GM10248 (cell line): Measurements from ENCODE around the gene GAK.

ENCODE experiments used
- CTCF ChIA-PET: fragments of 300-600 bp; sonication (Branson Sonifier 250); formaldehyde crosslinking; extraction: SDS; loops from one replicate; lab custom pipeline; 2021; ENCODE audit warnings: antibody characterized with exemption; lab: Yijun Ruan, JAX
- POLR2A ChIA-PET: fragments of 350-650 bp; sonication (Branson Sonifier 250); formaldehyde crosslinking; extraction: SDS; loops from one replicate; lab custom pipeline; 2020; ENCODE audit warnings: antibody characterized with exemption; lab: Yijun Ruan, JAX
- DNase-seq: peaks from one replicate; pipeline ENCODE4 v3.0.0; 2012; ENCODE audit errors: extremely low spot score
- TF ChIP-seq, protein P1 (sequence below): IDR thresholded peaks from 2 replicates; pipeline ENCODE4 v1.5.1; 2012; ENCODE audit warnings: mild to moderate bottlenecking, low read depth; ENCODE audit errors: extremely low read depth, missing control alignments, control extremely low read depth

Gene GAK

DNA sequence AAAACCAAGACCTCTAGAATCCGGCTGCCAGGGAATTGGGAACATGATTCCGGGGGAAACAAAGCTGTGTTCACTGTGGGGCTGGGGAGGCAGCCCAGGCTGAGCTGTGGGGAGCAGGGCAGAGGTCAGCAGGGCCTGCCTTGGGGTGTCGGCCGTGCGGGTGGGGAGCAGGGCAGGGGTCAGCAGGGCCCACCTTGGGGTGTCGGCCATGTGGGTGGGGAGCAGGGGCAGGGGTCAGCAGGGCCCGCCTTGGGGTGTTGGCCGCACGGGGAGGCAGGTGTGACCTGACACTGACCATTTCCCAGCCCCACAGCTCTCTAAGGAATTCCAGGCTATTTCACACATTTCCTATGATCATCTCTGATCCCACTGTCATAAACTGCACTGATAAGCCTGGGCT lies 60.6 kb downstream of the GAK start:
- CTCF ChIA-PET: interaction anchor here (1.5 kb wide), 1 partner anchor 10 kb away, joined by 3 read pairs; no protein-coding TSS in a partner anchor
- POLR2A ChIA-PET: no interaction called here

DNA sequence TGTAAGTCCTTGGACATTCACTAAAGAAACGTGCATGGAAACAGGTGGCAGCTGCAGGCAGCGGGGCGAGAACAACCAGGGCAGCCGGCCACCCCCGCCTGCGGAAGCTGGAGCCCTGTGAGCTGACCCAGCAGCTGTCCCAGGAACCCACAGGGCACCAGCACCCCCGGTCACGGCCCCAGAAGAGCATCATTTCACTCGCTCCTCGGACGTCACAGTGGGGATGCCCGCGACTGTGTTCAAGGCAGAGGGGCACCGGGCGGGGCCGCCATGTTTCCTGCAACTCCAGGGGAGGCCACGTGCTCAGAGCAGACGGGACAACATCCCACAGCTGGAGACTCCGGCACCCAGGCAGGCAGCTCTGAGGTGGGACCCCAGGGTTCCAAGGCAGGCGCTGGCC lies 61.2 kb downstream of the GAK start:
- ChIA-PET POLR2A (no interaction called here), CTCF (interaction anchor here (1.5 kb wide), 1 partner anchor 10 kb away, joined by 3 read pairs; no protein-coding TSS in a partner anchor)
- TF ChIP-seq, protein P1, sequence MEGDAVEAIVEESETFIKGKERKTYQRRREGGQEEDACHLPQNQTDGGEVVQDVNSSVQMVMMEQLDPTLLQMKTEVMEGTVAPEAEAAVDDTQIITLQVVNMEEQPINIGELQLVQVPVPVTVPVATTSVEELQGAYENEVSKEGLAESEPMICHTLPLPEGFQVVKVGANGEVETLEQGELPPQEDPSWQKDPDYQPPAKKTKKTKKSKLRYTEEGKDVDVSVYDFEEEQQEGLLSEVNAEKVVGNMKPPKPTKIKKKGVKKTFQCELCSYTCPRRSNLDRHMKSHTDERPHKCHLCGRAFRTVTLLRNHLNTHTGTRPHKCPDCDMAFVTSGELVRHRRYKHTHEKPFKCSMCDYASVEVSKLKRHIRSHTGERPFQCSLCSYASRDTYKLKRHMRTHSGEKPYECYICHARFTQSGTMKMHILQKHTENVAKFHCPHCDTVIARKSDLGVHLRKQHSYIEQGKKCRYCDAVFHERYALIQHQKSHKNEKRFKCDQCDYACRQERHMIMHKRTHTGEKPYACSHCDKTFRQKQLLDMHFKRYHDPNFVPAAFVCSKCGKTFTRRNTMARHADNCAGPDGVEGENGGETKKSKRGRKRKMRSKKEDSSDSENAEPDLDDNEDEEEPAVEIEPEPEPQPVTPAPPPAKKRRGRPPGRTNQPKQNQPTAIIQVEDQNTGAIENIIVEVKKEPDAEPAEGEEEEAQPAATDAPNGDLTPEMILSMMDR: no peak
- DNase-seq: no peak

More for the DNA sequence above, 60.6 kb downstream of the GAK start:
- no peak for DNase-seq
- TF ChIP-seq, protein P1: no peak

DNA sequence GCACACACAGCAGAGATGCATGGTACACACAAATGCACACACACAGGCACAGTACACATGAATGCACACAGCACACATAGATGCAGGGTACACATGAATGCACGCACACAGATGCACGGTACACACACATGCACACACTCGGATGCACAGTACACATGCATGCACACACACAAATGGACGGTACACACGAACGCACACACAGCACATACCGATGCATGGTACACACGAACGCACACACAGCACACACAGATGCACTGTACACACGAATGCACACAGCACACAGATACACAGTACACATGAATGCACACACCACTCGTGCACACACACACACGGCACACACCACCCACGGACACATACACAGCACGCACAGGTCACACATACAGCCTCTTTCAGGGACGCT lies 62.3 kb downstream of the GAK start:
- no peak for DNase-seq
- ChIA-PET POLR2A (no interaction called here), CTCF (no interaction called here)
- TF ChIP-seq, protein P1: no peak

DNA sequence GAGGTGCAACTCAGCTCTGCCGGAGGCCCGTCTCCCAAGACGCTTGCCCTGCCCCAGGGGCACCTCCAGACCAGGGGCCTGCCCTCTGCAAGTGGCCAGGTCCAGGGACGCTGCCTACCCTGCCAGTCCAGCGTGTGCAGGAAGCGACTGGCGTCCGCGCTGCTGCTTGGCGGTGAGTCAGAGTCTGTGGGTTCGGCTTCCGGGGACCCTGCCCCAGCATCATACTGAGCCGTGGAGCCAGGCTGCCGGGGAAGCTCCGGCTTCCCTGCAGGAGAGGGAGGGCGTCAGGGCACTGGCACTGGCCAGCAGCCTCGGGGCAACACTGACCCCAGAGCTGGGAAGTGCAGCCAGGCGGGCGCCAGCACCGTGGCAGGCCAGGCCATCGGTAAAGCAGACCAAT lies 63.7 kb downstream of the GAK start:
- TF ChIP-seq, protein P1: no peak
- ChIA-PET CTCF (no interaction called here), POLR2A (no interaction called here)

DNA sequence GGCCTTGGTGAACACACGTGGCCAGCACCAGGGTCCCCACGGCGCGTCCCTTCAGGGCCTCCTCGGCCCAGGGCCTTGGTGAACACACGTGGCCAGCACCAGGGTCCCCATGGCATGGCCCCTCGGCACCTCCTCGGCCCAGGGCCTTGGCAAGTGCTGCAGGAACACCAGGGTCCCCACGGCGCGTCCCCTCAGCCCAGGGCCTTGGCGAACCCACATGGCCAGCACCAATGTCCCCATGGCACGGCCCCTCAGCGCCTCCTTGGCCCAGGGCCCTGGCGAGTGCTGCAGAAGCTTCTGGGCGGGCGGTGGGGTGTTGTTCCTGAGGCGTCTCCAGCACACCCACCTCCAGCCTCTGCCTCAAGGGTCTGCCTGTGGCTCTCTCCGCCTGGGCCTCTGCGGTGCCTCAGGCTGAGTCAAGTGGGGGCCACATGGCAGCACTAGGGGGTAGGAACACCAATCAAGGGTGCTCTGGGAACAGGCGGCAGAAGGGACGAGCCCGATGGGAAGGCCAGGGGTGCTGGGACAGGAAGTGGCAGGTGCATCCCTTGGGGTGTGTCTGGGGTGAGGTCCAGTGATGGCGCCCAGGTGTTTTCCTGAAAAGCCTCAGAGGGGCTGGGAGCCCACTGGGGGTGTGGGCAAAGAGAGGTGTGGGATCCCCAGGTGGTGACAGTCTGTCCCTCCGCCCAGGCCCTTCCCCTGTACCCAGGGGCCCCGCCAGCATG lies 64.4 kb downstream of the GAK start:
- ChIA-PET CTCF (no interaction called here), POLR2A (no interaction called here)
- DNase-seq: no peak
- TF ChIP-seq, protein P1: no peak

More for the DNA sequence above, 63.7 kb downstream of the GAK start:
- DNase-seq: no peak

DNA sequence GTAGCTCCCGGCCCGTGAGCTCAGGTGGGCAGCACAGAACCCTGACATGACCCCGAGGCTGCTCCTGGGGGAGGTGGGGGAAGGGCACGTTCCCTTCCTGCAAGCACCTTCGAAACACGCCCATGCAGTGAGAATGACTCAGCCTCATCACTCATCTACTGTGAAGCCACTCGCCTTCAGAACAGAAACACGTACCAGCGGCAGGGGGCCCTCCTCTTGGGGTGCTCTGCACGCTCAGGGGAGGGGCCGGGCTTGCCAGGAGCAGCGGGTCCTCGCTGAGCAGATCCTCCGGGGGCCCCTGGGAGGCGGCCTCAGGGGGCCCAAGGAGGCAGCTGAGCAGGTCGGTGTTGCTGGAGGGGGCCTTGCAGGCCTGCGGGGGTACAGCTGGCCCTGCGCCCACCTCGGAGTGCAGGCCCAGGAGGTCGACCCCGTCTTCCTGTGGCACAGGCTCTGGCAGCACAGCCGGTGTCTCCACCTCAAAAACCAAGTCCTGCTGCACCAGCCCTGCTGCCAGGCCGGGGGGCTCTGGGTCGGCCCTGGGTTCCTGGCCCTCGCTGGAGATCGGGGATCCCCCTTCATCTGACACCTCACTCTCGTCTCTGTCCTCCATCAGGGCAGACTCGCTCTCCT lies 65.2 kb downstream of the GAK start:
- DNase-seq: no peak
- TF ChIP-seq, protein P1: no peak
- ChIA-PET POLR2A (no interaction called here), CTCF (no interaction called here)
